ENCODE data around the gene PCA3. TPM values are rescaled to one million over a fixed set of nuclear protein-coding genes. Genes with fewer than 3 reads are reported as not detected.

Gene PCA3
- total RNA-seq, 1 donor from 2014 or later, result not detected

DNA sequence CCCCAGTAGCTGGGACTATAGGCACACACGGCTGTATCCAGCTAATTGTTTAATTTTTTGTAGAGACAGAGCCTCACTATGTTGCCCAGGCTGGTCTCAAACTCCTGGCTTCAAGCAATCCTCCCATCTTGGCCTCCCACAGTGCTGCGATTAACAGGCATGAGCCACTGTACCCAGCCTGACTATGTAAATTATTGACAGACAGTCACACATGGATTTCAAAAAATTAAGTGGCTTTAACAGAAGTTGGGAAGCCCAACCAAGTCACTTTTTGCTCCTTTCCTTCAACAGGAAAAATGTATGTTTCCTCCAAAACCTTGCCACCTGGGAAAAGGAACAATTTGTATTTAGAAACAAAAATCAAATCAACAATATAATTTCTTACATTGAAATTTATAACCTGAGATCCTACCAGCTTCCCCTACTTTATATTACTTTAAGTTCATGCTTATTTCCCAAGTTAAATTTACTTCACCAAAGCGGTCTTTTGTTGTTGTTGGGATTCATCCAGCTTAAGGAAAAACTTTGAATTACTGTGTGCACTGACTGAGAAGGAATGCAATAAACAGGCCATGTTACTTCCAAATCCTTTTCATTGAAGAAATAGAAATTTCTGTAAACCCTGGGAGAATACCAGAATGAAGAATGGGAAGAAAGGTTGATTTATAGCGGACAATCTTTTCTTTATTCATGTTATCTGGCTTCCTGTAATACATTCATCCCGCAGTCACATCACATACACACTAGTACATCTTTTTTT, 8.6 kb downstream of the PCA3 start:
- TF ChIP-seq, protein P1, sequence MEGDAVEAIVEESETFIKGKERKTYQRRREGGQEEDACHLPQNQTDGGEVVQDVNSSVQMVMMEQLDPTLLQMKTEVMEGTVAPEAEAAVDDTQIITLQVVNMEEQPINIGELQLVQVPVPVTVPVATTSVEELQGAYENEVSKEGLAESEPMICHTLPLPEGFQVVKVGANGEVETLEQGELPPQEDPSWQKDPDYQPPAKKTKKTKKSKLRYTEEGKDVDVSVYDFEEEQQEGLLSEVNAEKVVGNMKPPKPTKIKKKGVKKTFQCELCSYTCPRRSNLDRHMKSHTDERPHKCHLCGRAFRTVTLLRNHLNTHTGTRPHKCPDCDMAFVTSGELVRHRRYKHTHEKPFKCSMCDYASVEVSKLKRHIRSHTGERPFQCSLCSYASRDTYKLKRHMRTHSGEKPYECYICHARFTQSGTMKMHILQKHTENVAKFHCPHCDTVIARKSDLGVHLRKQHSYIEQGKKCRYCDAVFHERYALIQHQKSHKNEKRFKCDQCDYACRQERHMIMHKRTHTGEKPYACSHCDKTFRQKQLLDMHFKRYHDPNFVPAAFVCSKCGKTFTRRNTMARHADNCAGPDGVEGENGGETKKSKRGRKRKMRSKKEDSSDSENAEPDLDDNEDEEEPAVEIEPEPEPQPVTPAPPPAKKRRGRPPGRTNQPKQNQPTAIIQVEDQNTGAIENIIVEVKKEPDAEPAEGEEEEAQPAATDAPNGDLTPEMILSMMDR (conservative IDR thresholded peaks at IDR 0.05; ENCODE audit: low read depth, low read length), result no peak
- no peak overlapping the region for H3K4me3 ChIP-seq (ENCODE audit: low read depth, low read length)
- peak; percentile 75 for DNase-seq (ENCODE audit: low read depth)

DNA sequence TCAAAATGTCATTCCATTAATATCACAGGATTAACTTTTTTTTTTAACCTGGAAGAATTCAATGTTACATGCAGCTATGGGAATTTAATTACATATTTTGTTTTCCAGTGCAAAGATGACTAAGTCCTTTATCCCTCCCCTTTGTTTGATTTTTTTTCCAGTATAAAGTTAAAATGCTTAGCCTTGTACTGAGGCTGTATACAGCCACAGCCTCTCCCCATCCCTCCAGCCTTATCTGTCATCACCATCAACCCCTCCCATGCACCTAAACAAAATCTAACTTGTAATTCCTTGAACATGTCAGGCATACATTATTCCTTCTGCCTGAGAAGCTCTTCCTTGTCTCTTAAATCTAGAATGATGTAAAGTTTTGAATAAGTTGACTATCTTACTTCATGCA, 20.6 kb downstream of the PCA3 start:
- H3K4me3 ChIP-seq (ENCODE audit: low read depth, low read length), result no peak overlapping the region
- TF ChIP-seq, protein P1 (conservative IDR thresholded peaks at IDR 0.05; ENCODE audit: low read depth, low read length), result no peak
- DNase-seq (ENCODE audit: low read depth), result no peak

DNA sequence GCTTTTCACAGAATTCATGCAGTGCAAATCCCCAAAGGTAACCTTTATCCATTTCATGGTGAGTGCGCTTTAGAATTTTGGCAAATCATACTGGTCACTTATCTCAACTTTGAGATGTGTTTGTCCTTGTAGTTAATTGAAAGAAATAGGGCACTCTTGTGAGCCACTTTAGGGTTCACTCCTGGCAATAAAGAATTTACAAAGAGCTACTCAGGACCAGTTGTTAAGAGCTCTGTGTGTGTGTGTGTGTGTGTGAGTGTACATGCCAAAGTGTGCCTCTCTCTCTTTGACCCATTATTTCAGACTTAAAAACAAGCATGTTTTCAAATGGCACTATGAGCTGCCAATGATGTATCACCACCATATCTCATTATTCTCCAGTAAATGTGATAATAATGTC, 21.3 kb downstream of the PCA3 start:
- H3K4me3 ChIP-seq (ENCODE audit: low read depth, low read length), result no peak overlapping the region
- no peak for DNase-seq (ENCODE audit: low read depth)
- TF ChIP-seq, protein P1 (conservative IDR thresholded peaks at IDR 0.05; ENCODE audit: low read depth, low read length), result no peak

DNA sequence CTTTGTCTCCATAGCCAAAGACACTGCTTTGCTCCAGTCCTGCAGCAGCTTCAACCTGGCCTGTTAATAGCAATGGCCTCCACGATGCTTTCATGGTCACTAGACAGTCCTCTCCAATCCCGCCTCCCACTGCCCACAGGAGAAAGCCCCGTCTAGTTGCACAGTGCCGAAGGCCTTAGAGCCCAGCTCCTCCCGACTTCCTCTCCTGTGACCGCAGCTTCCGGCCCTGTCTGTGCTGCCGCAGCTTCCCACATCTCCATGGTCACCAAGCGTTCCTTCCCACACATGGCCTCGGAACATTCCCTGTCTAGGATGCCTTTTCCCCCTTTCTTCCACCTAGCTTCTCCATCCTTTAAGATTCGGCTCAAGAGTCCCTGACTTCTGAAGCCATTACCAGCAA, 23.4 kb downstream of the PCA3 start:
- H3K4me3 ChIP-seq (ENCODE audit: low read depth, low read length), result no peak overlapping the region
- DNase-seq (ENCODE audit: low read depth), result no peak
- TF ChIP-seq, protein P1 (conservative IDR thresholded peaks at IDR 0.05; ENCODE audit: low read depth, low read length), result no peak

DNA sequence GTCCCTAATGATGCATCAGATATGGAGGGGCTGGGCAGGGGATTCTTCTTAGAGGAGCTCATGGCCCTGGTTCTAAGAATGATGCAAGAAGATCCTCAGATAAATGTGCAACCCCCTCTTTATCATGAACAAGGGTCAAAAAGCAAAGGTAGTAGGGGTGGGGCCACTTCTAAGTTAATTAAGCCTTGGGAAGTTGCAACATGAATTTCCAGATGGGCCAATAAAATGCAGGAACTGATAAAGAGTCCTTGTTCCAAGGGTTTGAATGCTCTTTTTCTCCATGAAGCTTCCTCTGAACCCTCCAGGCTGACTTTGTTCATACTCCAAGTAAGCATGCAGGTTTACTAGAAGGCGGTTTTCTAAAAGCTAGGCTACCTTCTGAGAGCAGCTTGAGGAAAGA, 25.6 kb downstream of the PCA3 start:
- no peak for DNase-seq (ENCODE audit: low read depth)
- no peak overlapping the region for H3K4me3 ChIP-seq (ENCODE audit: low read depth, low read length)
- TF ChIP-seq, protein P1 (conservative IDR thresholded peaks at IDR 0.05; ENCODE audit: low read depth, low read length), result no peak

DNA sequence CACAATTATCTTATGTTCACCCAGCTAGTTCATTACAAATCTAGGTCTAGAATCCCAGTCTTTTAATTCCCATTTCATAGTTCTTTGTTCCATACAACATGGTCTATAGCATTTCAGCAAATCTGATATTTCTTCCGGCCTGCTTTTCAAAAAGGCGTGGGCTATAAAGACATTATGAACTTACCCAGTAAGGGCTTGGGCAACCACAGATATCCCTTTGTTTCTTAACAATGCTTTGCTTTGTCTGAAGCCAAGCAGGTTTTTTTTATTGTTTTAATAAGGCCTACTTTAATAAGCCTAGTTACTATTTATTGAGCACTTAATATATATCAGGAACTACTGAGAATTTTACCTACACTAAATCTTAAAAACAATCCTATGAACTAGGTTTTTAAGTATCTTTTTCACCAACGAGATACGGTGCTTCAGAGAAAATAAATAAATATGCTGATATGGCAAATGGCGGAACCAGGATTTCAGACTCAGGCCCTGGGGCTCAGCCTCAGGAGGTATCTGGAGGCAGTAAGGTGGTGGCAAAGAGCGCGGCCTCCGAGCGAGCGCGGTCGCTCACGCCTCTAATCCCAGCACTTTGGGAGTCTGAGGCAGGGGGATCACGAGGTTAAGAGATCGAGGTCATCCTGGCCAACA, 29.7 kb downstream of the PCA3 start:
- TF ChIP-seq, protein P1 (conservative IDR thresholded peaks at IDR 0.05; ENCODE audit: low read depth, low read length), result no peak
- no peak for DNase-seq (ENCODE audit: low read depth)
- no peak overlapping the region for H3K4me3 ChIP-seq (ENCODE audit: low read depth, low read length)
